Measurements from ENCODE around the gene ATXN7L1.

ATXN7L1 gene

GRCh38 chr7:105678811-105679495 is 197.4 kb downstream of the ATXN7L1 start:
- H3K27me3 ChIP-seq (ENCODE audit: control insufficient read depth in 1 of 2, insufficient read depth in 2 of 2, low read length in 2 of 2), result no peaks in the 10 kb centered on the region
- peaks cover 28 to 31% of the 10 kb centered on the region in 2 donors for H3K4me1 ChIP-seq (ENCODE audit: control insufficient read depth in 1 of 2, insufficient read depth in 2 of 2, low read length in 2 of 2)
- no peaks in the 10 kb centered on the region for H3K36me3 ChIP-seq (ENCODE audit: control insufficient read depth in 1 of 2, insufficient read depth in 2 of 2, low read length in 2 of 2)
- H3K9ac ChIP-seq (ENCODE audit: low read depth in 1 of 2, low read length in 2 of 2), result peak overlapping the region; percentile 5 to 41
- H3K4me3 ChIP-seq (ENCODE audit: low read depth in 1 of 2, low read length in 2 of 2), result peak overlapping the region; percentile 60 to 74
- H3K27ac ChIP-seq (ENCODE audit: low read depth, low read length), result peak overlapping the region; percentile 27
- H3K9me3 ChIP-seq (ENCODE audit: control insufficient read depth in 1 of 2, low read length in 2 of 2), result no peaks in the 10 kb centered on the region

DNA sequence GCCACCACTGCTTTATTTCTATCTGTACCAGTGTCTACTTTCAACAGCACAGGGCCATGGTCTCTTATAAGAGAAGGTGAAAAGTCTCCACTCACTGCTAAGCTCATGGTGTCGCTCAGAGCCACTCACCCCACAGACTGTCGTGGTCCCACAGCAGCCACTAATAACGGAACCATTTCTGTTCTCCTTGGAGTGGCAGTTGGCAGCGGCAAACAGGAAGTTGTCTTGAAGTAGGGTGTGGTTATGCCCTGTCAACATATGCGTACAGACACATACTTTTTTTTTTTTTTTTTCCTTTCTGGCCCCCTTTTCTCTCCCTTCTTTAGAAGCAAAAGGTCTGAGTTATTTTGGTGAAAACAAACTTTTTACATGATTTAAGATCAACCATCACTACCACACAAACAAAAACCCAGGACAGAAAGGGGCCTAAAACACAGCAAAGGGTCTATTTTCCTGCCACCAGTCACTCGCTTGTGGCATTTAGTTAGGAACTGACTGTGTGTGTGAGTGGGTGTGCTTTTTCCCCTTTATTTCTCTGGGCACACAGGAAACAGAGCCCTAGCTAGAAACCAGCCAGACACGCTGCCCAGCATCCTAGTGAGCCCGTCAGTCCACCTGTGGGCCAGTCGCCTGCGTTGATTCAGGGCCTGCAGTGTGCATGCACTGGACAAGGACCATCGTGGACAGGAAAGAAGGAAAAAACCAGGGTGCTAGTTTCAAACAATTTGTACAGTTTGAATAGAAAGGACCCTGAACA is 198.4 kb downstream of the ATXN7L1 start:
- Histone ChIP-seq H3K36me3 (ENCODE audit: control insufficient read depth in 1 of 2, insufficient read depth in 2 of 2, low read length in 2 of 2) (no peaks in the 10 kb centered on the region), H3K9ac (ENCODE audit: low read depth in 1 of 2, low read length in 2 of 2) (peak overlapping the region in 1 of 2 donors; percentile 41), H3K9me3 (ENCODE audit: control insufficient read depth in 1 of 2, low read length in 2 of 2) (no peaks in the 10 kb centered on the region), H3K4me3 (ENCODE audit: low read depth in 1 of 2, low read length in 2 of 2) (peak overlapping the region; percentile 60 to 74), H3K4me1 (ENCODE audit: control insufficient read depth in 1 of 2, insufficient read depth in 2 of 2, low read length in 2 of 2) (peaks cover 28 to 39% of the 10 kb centered on the region in 2 donors), H3K27me3 (ENCODE audit: control insufficient read depth in 1 of 2, insufficient read depth in 2 of 2, low read length in 2 of 2) (no peaks in the 10 kb centered on the region), H3K27ac (ENCODE audit: low read depth, low read length) (no peak overlapping the region)

DNA sequence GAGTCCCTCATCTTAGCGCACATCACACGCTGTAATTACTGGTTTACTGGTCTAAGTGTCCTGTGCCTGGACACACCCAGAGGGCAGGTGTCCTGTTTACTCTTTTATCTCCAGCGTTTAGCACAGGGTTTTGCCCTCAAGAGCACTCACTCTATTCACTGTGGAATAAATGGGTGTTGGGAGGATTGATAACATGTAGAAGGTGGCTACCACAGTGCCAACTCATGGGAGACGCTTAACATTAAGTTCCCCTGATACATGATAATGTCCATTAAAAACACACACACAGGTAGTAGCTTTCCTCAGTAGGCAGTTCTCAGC is 199.0 kb downstream of the ATXN7L1 start:
- no peaks in the 10 kb centered on the region for H3K36me3 ChIP-seq (ENCODE audit: control insufficient read depth in 1 of 2, insufficient read depth in 2 of 2, low read length in 2 of 2)
- no peaks in the 10 kb centered on the region for H3K27me3 ChIP-seq (ENCODE audit: control insufficient read depth in 1 of 2, insufficient read depth in 2 of 2, low read length in 2 of 2)
- no peak overlapping the region for H3K27ac ChIP-seq (ENCODE audit: low read depth, low read length)
- peaks cover 28 to 39% of the 10 kb centered on the region in 2 donors for H3K4me1 ChIP-seq (ENCODE audit: control insufficient read depth in 1 of 2, insufficient read depth in 2 of 2, low read length in 2 of 2)
- H3K9me3 ChIP-seq (ENCODE audit: control insufficient read depth in 1 of 2, low read length in 2 of 2), result no peaks in the 10 kb centered on the region
- no peak overlapping the region for H3K9ac ChIP-seq (ENCODE audit: low read depth in 1 of 2, low read length in 2 of 2)
- peak overlapping the region in 1 of 2 donors; percentile 38 for H3K4me3 ChIP-seq (ENCODE audit: low read depth in 1 of 2, low read length in 2 of 2)

DNA sequence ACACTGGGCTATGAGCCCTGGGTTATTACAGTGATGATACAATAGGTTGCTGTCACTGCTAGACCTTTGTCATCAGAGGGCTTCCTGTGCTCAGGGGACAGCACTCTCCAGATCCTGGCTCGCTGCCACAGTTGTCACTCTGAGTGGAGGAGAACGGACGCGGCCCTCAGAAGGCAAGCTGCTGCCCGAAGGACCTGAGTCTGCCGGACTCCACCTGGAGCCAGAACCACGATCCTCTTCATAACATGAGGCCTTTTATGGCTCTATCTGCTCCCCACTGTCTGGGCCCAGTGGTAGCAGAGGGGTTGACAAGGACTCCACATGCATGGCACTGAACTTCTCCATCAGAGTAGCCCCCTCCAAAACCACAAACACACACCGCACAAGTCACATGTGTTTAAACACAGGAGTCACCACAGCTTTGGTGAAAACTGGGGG is 200.4 kb downstream of the ATXN7L1 start:
- H3K9ac ChIP-seq (ENCODE audit: low read depth in 1 of 2, low read length in 2 of 2), result no peak overlapping the region
- peaks cover 28 to 39% of the 10 kb centered on the region in 2 donors for H3K4me1 ChIP-seq (ENCODE audit: control insufficient read depth in 1 of 2, insufficient read depth in 2 of 2, low read length in 2 of 2)
- H3K4me3 ChIP-seq (ENCODE audit: low read depth in 1 of 2, low read length in 2 of 2), result no peak overlapping the region
- H3K27ac ChIP-seq (ENCODE audit: low read depth, low read length), result no peak overlapping the region
- no peaks in the 10 kb centered on the region for H3K9me3 ChIP-seq (ENCODE audit: control insufficient read depth in 1 of 2, low read length in 2 of 2)
- H3K27me3 ChIP-seq (ENCODE audit: control insufficient read depth in 1 of 2, insufficient read depth in 2 of 2, low read length in 2 of 2), result no peaks in the 10 kb centered on the region
- no peaks in the 10 kb centered on the region for H3K36me3 ChIP-seq (ENCODE audit: control insufficient read depth in 1 of 2, insufficient read depth in 2 of 2, low read length in 2 of 2)

DNA sequence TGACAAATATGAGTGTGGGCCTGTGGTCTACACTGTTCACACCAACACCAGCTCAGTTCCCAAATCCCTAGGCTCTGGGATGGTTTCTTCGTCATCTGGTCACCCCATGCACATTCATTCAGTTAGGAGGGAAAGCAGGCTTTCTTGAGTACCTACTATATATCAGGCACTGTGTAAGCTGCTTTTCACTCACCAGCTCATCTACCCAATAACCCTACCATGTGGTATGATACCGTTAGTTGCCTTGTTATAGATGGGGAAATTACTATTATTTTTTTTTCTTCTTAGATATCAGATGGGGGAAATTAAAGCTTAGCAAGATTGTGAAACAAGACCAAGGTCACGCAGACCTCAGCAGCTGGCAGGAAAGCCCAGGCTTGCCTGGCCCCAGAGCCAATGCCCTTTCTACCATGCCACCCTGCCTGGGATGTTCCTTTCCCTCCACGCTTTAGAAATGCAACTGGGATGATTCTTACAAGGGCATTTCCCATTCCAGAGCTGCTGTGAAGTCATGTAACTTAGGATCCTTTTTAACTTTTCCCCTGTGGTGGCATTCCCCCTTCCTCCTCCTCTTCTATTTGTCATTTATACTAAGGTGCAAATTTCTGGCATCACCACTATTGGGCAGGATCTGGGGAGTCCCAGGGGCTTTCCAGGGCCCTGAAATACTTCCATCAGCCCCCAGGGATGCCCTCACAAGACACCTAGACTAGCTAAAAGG is 202.0 kb downstream of the ATXN7L1 start:
- Histone ChIP-seq H3K4me3 (ENCODE audit: low read depth in 1 of 2, low read length in 2 of 2) (no peak overlapping the region), H3K9me3 (ENCODE audit: control insufficient read depth in 1 of 2, low read length in 2 of 2) (no peaks in the 10 kb centered on the region), H3K27me3 (ENCODE audit: control insufficient read depth in 1 of 2, insufficient read depth in 2 of 2, low read length in 2 of 2) (no peaks in the 10 kb centered on the region), H3K27ac (ENCODE audit: low read depth, low read length) (no peak overlapping the region), H3K36me3 (ENCODE audit: control insufficient read depth in 1 of 2, insufficient read depth in 2 of 2, low read length in 2 of 2) (no peaks in the 10 kb centered on the region), H3K4me1 (ENCODE audit: control insufficient read depth in 1 of 2, insufficient read depth in 2 of 2, low read length in 2 of 2) (peaks cover 25 to 36% of the 10 kb centered on the region in 2 donors), H3K9ac (ENCODE audit: low read depth in 1 of 2, low read length in 2 of 2) (no peak overlapping the region)

- no peaks in the 10 kb centered on the region for H3K36me3 ChIP-seq (ENCODE audit: control insufficient read depth in 1 of 2, insufficient read depth in 2 of 2, low read length in 2 of 2)
- H3K9me3 ChIP-seq (ENCODE audit: control insufficient read depth in 1 of 2, low read length in 2 of 2), result no peaks in the 10 kb centered on the region
- H3K9ac ChIP-seq (ENCODE audit: low read depth in 1 of 2, low read length in 2 of 2), result no peak overlapping the region
- peaks cover 17 to 28% of the 10 kb centered on the region in 2 donors for H3K4me1 ChIP-seq (ENCODE audit: control insufficient read depth in 1 of 2, insufficient read depth in 2 of 2, low read length in 2 of 2)
- no peak overlapping the region for H3K27ac ChIP-seq (ENCODE audit: low read depth, low read length)
- no peak overlapping the region for H3K4me3 ChIP-seq (ENCODE audit: low read depth in 1 of 2, low read length in 2 of 2)
- H3K27me3 ChIP-seq (ENCODE audit: control insufficient read depth in 1 of 2, insufficient read depth in 2 of 2, low read length in 2 of 2), result no peaks in the 10 kb centered on the region
Measured at GRCh38 chr7:105673367-105674084, 202.9 kb downstream of the ATXN7L1 start.

- H3K9me3 ChIP-seq (ENCODE audit: control insufficient read depth in 1 of 2, low read length in 2 of 2), result no peaks in the 10 kb centered on the region
- H3K27ac ChIP-seq (ENCODE audit: low read depth, low read length), result no peak overlapping the region
- H3K9ac ChIP-seq (ENCODE audit: low read depth in 1 of 2, low read length in 2 of 2), result no peak overlapping the region
- no peak overlapping the region for H3K4me3 ChIP-seq (ENCODE audit: low read depth in 1 of 2, low read length in 2 of 2)
- peaks cover 10 to 20% of the 10 kb centered on the region in 2 donors for H3K4me1 ChIP-seq (ENCODE audit: control insufficient read depth in 1 of 2, insufficient read depth in 2 of 2, low read length in 2 of 2)
- no peaks in the 10 kb centered on the region for H3K36me3 ChIP-seq (ENCODE audit: control insufficient read depth in 1 of 2, insufficient read depth in 2 of 2, low read length in 2 of 2)
- no peaks in the 10 kb centered on the region for H3K27me3 ChIP-seq (ENCODE audit: control insufficient read depth in 1 of 2, insufficient read depth in 2 of 2, low read length in 2 of 2)
Measured at GRCh38 chr7:105672801-105673200, 203.6 kb downstream of the ATXN7L1 start.

DNA sequence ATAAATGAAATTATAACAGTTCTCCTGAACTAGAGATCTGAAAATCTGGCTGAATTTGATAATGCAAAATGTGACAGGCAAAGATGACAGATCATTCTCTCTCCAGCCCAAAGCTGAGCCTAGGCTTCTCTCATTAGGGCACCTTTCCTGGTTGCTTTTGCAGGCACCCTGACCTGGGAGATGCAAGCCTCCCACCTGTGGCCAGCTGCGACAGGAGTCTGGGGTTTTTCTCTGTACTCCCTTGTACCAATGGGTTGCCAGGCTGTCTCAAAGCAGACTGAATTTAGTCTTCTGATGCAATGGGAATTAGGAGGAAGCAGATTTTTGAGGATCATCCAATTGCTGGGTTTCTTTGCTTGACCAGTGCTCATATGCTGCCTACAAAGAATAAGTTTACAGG is 210.1 kb downstream of the ATXN7L1 start:
- Histone ChIP-seq H3K9me3 (ENCODE audit: control insufficient read depth in 1 of 2, low read length in 2 of 2) (no peaks in the 10 kb centered on the region), H3K4me3 (ENCODE audit: low read depth in 1 of 2, low read length in 2 of 2) (no peak overlapping the region), H3K9ac (ENCODE audit: low read depth in 1 of 2, low read length in 2 of 2) (no peak overlapping the region), H3K27me3 (ENCODE audit: control insufficient read depth in 1 of 2, insufficient read depth in 2 of 2, low read length in 2 of 2) (no peaks in the 10 kb centered on the region), H3K27ac (ENCODE audit: low read depth, low read length) (no peak overlapping the region), H3K4me1 (ENCODE audit: control insufficient read depth in 1 of 2, insufficient read depth in 2 of 2, low read length in 2 of 2) (no peaks in the 10 kb centered on the region), H3K36me3 (ENCODE audit: control insufficient read depth in 1 of 2, insufficient read depth in 2 of 2, low read length in 2 of 2) (peaks cover 12 to 24% of the 10 kb centered on the region in 2 donors)

GRCh38 chr7:105665684-105666083 is 210.7 kb downstream of the ATXN7L1 start:
- no peak overlapping the region for H3K4me3 ChIP-seq (ENCODE audit: low read depth in 1 of 2, low read length in 2 of 2)
- H3K4me1 ChIP-seq (ENCODE audit: control insufficient read depth in 1 of 2, insufficient read depth in 2 of 2, low read length in 2 of 2), result no peaks in the 10 kb centered on the region
- H3K9me3 ChIP-seq (ENCODE audit: control insufficient read depth in 1 of 2, low read length in 2 of 2), result no peaks in the 10 kb centered on the region
- no peak overlapping the region for H3K9ac ChIP-seq (ENCODE audit: low read depth in 1 of 2, low read length in 2 of 2)
- H3K27me3 ChIP-seq (ENCODE audit: control insufficient read depth in 1 of 2, insufficient read depth in 2 of 2, low read length in 2 of 2), result no peaks in the 10 kb centered on the region
- no peak overlapping the region for H3K27ac ChIP-seq (ENCODE audit: low read depth, low read length)
- H3K36me3 ChIP-seq (ENCODE audit: control insufficient read depth in 1 of 2, insufficient read depth in 2 of 2, low read length in 2 of 2), result peaks cover 16 to 24% of the 10 kb centered on the region in 2 donors

Data from duodenal mucosa (tissue), 2 donors.